Measurements from ENCODE around the gene TSPYL2. TPM values are rescaled to one million over a fixed set of nuclear protein-coding genes. Genes with fewer than 3 reads are reported as not detected.
A peak's percentile ranks its signal among the peaks of the same experiment; 100 is the strongest.

The TSPYL2 gene
- total RNA-seq, 1 donor from 2014 or later, result 99.0 TPM

- Mint-ChIP-seq H3K27me3 (ENCODE audit: low read depth) (no peaks in the 10 kb centered on the region), H3K4me3 (no peak overlapping the region), H3K36me3 (peaks cover 5% of the 10 kb centered on the region), H3K4me1 (peaks cover 12% of the 10 kb centered on the region), H3K9me3 (peaks cover 8% of the 10 kb centered on the region), H3K27ac (no peak overlapping the region)
- DNase-seq (ENCODE audit: low spot score in 2 of 2, unreplicated experiment in 2 of 2), result no peak
- no peak for TF ChIP-seq CTCF (IDR thresholded peaks at IDR 0.05; ENCODE audit: unreplicated experiment)
Measured at GRCh38 chrX:53075011-53075410, 7.2 kb upstream of the TSPYL2 start.

DNA sequence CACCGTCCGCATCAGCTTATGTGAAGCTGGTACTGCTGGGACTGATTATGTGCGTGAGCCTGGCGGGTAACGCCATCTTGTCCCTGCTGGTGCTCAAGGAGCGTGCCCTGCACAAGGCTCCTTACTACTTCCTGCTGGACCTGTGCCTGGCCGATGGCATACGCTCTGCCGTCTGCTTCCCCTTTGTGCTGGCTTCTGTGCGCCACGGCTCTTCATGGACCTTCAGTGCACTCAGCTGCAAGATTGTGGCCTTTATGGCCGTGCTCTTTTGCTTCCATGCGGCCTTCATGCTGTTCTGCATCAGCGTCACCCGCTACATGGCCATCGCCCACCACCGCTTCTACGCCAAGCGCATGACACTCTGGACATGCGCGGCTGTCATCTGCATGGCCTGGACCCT is 5.5 kb upstream of the TSPYL2 start:
- Mint-ChIP-seq H3K4me1 (peaks cover 19% of the 10 kb centered on the region), H3K27ac (no peak overlapping the region), H3K9me3 (peaks cover 8% of the 10 kb centered on the region), H3K4me3 (no peak overlapping the region), H3K27me3 (ENCODE audit: low read depth) (no peaks in the 10 kb centered on the region), H3K36me3 (peaks cover 5% of the 10 kb centered on the region)
- no peak for TF ChIP-seq CTCF (IDR thresholded peaks at IDR 0.05; ENCODE audit: unreplicated experiment)
- no peak for DNase-seq (ENCODE audit: low spot score in 2 of 2, unreplicated experiment in 2 of 2)

- Mint-ChIP-seq H3K27me3 (ENCODE audit: low read depth) (no peaks in the 10 kb centered on the region), H3K4me3 (no peak overlapping the region), H3K9me3 (peaks cover 8% of the 10 kb centered on the region), H3K27ac (no peak overlapping the region), H3K36me3 (peaks cover 5% of the 10 kb centered on the region), H3K4me1 (peaks cover 11% of the 10 kb centered on the region)
- no peak for TF ChIP-seq CTCF (IDR thresholded peaks at IDR 0.05; ENCODE audit: unreplicated experiment)
- no peak for DNase-seq (ENCODE audit: low spot score in 2 of 2, unreplicated experiment in 2 of 2)
Measured at GRCh38 chrX:53077207-53078197, 4.7 kb upstream of the TSPYL2 start.

GRCh38 chrX:53078943-53079342 is 3.2 kb upstream of the TSPYL2 start:
- Mint-ChIP-seq H3K4me1 (peaks cover 20% of the 10 kb centered on the region), H3K27me3 (ENCODE audit: low read depth) (no peaks in the 10 kb centered on the region), H3K36me3 (peaks cover 9% of the 10 kb centered on the region), H3K4me3 (no peak overlapping the region), H3K27ac (peak overlapping the region; percentile 63), H3K9me3 (peaks cover 13% of the 10 kb centered on the region)
- no peak for DNase-seq (ENCODE audit: low spot score in 2 of 2, unreplicated experiment in 2 of 2)
- no peak for TF ChIP-seq CTCF (IDR thresholded peaks at IDR 0.05; ENCODE audit: unreplicated experiment)

- H3K9me3 Mint-ChIP-seq, result peaks cover 22% of the 10 kb centered on the region
Measured at GRCh38 chrX:53080628-53081580, 1.3 kb upstream of the TSPYL2 start.

More at GRCh38 chrX:53080628-53081580, 1.3 kb upstream of the TSPYL2 start:
- H3K36me3 Mint-ChIP-seq, result peaks cover 16% of the 10 kb centered on the region
- H3K4me3 Mint-ChIP-seq, result peak overlapping the region; percentile 67
- H3K27ac Mint-ChIP-seq, result peak overlapping the region; percentile 97
- no peak for TF ChIP-seq CTCF (IDR thresholded peaks at IDR 0.05; ENCODE audit: unreplicated experiment)
- peaks cover 37% of the 10 kb centered on the region for H3K4me1 Mint-ChIP-seq
- no peaks in the 10 kb centered on the region for H3K27me3 Mint-ChIP-seq (ENCODE audit: low read depth)
- DNase-seq (ENCODE audit: low spot score in 2 of 2, unreplicated experiment in 2 of 2), result no peak
